Fibroblast of the aortic adventitia (primary cell): ENCODE measurements around the gene HTR3A. TPM values are rescaled to one million over a fixed set of nuclear protein-coding genes. Genes with fewer than 3 reads are reported as not detected.

Experiments
- DNase-seq: peaks from one replicate; pipeline ENCODE4 v3.0.0-alpha.2; 2010; ENCODE audit warnings: low read depth
- H3K4me3 ChIP-seq: 2 replicates; pipeline ENCODE4 v1.5.1; 2011; ENCODE audit warnings: low read depth, mild to moderate bottlenecking, control low read depth, low read length, moderate library complexity
- total RNA-seq: library from RNA; depleted of rRNA; stranded (reverse); fragments of >200 nt; gene quantifications from 2 replicates; pipeline ENCODE4 v1.2.3, GENCODE V29; 2012; ENCODE audit warnings: low replicate concordance
- TF ChIP-seq, protein P1 (sequence below): IDR thresholded peaks from 2 replicates; pipeline ENCODE4 v1.5.1; 2011; ENCODE audit warnings: mild to moderate bottlenecking, low read length, control low read depth, inconsistent platforms; ENCODE audit not compliant: insufficient read depth

The HTR3A gene
- total RNA-seq, 1 donor: not detected

DNA sequence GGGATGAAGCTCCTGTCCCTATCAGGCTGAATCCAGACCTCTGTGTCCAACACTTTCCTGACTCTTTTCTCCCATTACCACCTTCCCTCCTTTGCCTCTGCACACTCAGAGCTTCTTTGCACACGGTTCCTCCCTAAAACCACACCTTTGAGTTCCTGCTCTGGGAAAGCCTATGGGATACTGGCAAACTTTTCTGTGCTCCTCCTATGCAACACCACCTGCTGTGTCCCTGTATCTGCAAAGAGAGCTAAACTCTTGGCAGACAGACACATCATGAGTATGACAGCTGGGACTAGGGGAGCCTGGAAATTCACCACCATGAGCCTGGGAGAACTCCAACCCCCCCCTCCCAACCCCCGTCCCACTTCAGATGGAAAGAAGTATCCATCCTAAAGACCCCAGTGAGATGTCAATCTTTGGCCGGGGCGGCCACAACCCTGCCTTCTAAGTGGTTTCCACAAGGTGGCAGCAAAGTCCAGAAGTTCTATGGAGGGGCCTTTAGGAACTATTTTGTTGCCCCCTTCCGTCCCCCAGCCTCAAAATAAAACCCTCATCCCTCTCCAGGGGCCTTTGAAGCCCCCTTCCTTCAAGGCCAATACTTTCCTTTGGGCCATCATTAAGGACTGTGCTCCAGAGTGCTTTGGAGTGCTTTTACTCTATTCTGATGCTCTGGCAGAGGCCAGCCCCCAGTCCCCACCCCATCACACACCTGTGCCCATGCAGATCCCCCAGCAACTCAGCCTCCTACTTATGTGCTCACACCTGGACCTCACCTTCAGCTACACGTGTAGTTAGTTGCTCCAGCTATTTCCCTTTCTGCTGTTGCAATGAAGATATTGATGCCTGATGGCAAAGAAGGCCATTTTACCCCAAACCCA lies 19.4 kb downstream of the HTR3A start:
- TF ChIP-seq, protein P1, sequence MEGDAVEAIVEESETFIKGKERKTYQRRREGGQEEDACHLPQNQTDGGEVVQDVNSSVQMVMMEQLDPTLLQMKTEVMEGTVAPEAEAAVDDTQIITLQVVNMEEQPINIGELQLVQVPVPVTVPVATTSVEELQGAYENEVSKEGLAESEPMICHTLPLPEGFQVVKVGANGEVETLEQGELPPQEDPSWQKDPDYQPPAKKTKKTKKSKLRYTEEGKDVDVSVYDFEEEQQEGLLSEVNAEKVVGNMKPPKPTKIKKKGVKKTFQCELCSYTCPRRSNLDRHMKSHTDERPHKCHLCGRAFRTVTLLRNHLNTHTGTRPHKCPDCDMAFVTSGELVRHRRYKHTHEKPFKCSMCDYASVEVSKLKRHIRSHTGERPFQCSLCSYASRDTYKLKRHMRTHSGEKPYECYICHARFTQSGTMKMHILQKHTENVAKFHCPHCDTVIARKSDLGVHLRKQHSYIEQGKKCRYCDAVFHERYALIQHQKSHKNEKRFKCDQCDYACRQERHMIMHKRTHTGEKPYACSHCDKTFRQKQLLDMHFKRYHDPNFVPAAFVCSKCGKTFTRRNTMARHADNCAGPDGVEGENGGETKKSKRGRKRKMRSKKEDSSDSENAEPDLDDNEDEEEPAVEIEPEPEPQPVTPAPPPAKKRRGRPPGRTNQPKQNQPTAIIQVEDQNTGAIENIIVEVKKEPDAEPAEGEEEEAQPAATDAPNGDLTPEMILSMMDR: peak; percentile 66
- DNase-seq: no peak
- H3K4me3 ChIP-seq: no peak overlapping the region

DNA sequence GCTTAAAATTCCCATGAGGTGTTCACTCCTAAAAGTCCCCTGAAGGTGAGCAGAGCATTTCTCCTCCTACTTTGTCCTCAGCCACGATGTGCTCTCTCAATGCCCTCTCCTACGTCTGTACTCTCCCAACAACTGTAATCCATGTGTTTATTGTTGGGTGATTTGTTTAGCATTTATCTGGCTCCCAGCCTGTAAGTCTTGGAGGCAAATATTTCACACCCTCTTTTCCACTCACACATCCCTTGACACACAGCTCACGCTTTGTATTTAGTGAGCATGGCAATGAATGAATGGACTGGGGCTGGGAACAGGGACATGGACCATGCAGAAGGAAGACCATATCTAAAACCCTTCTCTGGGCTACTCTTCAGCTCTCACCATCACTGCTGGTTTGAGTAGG lies 22.6 kb downstream of the HTR3A start:
- TF ChIP-seq, protein P1: no peak
- DNase-seq: no peak
- no peak overlapping the region for H3K4me3 ChIP-seq

DNA sequence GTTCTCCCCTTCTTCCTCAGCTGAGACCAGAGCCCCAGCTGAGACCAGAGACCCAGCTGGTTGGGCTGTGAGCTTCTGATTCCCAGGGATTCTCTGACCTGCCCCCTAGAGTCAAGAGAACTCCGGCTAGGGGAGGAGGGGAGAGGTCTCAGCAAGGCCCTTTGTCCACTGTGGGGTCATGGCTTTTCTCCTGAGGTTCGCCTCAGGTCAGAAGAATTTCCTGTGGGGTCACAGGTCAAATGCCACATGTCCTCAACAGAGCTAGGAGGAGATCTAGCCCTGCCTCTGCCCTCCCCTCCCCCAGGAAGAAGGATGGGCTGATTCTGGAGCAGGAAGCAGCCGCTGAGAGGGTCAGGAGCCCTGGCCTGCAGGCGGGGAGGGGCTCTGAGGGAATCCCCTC lies 23.7 kb downstream of the HTR3A start:
- TF ChIP-seq, protein P1: no peak
- DNase-seq: no peak
- no peak overlapping the region for H3K4me3 ChIP-seq

DNA sequence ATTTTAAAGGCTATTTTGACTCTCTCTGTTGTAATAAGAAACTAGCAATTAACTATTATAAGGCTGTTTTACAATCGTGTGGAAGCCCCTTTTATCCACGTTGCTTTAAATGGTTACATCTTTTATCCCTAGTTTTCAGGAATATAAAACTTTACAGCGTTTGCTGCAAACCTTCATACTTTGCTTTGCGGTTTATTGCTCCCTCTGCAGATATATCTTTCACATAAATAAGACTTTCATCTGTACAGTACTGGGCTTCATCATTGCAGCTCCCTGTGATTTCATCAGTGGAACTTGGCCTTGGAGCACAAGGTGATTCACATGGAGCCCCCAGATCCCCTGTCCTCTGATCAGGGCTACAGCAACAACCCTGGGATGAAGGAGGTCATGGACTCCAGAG lies 25.6 kb downstream of the HTR3A start:
- no peak overlapping the region for H3K4me3 ChIP-seq
- DNase-seq: no peak
- TF ChIP-seq, protein P1: no peak

DNA sequence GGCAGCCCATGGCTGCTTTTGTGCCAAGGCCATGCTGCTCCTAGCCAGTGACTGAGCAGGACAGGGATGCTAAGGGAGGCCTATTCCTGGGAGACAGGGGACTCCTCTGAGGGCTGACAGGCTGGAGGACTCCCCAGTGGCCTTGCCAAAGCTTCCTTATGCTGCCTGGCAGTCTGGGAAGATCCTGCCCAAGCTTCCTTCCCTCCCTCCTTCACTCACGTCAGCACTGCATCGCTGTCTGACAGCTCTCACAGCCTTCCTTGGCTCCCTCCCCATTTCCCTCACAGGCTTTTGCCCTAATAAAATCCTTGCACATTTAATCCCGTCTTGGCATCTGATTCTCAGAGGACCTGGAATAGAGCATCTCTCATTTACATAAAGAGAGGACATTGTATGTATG lies 26.5 kb downstream of the HTR3A start:
- no peak for DNase-seq
- TF ChIP-seq, protein P1: no peak
- H3K4me3 ChIP-seq: no peak overlapping the region

DNA sequence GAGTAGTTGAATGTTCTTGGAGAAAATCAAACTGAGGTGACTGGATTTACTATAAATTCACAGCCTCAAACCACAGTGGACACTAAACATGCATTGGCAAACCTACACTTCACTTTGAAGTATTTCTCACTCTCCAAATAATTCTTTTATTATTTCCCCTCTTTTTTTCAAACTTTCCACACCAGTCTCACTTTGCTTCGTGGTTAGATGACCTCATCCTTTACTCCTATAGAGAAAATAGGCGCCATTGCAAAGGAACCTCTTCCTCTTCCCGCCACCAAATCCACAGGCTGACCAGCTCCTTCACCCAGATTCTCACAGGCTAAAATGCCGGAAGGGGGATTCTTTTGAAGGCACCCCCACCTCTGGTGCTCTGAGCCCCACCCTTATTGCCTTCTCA lies 33.4 kb downstream of the HTR3A start:
- TF ChIP-seq, protein P1: no peak
- no peak for DNase-seq
- H3K4me3 ChIP-seq: no peak overlapping the region
